SK-N-SH (cell line): Measurements from ENCODE around the gene GPD2.

ENCODE experiments used
- RCOR1 ChIP-seq: fragments of 150-350 bp; IDR thresholded peaks from 2 replicates; pipeline ENCODE4 v1.6.1; 2017; ENCODE audit warnings: antibody characterized with exemption, low read length
- TF ChIP-seq, protein P1 (sequence below): fragments of 200-600 bp; sonication (generic); IDR thresholded peaks from 2 replicates; pipeline ENCODE4 v1.6.1; 2017; ENCODE audit warnings: antibody characterized with exemption, mild to moderate bottlenecking, moderate library complexity

DNA sequence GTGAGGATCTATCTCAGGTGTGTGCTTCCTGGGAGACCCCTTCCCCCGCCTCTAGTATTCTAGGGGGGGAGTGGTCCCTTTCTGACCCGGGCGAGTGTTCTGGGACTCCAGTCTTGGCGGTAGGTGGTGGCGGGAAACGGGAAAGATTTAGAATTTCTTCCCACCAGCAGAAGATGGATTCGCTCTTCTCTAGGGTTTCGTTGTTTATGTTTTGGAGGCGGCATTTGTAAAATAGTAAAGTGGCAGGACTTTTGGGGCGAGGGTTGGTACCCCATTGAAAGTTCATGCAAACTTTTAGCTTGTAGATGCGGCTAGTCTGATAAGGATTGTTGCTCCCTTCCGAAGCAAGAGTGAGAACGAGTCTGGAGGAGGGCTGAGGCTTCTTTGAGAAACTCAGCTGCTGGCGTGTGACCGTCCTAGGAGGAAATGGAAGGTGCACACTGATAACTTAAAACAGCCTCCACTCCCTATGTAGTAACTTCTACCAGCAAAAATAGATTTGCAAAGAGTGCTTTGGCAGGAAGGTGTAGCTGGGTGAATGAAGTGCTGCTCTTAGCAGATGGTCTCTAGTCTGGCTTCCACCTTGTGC is 412 bp downstream of the GPD2 start:
- TF ChIP-seq, protein P1, sequence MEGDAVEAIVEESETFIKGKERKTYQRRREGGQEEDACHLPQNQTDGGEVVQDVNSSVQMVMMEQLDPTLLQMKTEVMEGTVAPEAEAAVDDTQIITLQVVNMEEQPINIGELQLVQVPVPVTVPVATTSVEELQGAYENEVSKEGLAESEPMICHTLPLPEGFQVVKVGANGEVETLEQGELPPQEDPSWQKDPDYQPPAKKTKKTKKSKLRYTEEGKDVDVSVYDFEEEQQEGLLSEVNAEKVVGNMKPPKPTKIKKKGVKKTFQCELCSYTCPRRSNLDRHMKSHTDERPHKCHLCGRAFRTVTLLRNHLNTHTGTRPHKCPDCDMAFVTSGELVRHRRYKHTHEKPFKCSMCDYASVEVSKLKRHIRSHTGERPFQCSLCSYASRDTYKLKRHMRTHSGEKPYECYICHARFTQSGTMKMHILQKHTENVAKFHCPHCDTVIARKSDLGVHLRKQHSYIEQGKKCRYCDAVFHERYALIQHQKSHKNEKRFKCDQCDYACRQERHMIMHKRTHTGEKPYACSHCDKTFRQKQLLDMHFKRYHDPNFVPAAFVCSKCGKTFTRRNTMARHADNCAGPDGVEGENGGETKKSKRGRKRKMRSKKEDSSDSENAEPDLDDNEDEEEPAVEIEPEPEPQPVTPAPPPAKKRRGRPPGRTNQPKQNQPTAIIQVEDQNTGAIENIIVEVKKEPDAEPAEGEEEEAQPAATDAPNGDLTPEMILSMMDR = no peak
- TF ChIP-seq RCOR1 = no peak
